HepG2 (cell line): ENCODE measurements around the gene ZNF367. TPM values are rescaled to one million over a fixed set of nuclear protein-coding genes. Genes with fewer than 3 reads are reported as not detected.

Experiments
- BRF2 ChIP-seq: sonication (generic); formaldehyde crosslinking; IDR thresholded peaks from 2 replicates; pipeline ENCODE4 v1.8.1; 2022; ENCODE audit warnings: mild to moderate bottlenecking, missing genetic modification reagents
- E2F5 ChIP-seq: sonication (generic); formaldehyde crosslinking; conservative IDR thresholded peaks from 2 replicates; pipeline ENCODE4 v1.4.0; 2020; ENCODE audit warnings: missing genetic modification reagents
- LCORL ChIP-seq, 2 experiments: fragments of 450-650 bp in 1 of 2; sonication (generic) in 1 of 2; formaldehyde crosslinking in 1 of 2; IDR thresholded peaks; 2 replicates each; pipeline versions ENCODE4 v1.5.0 to v1.6.1; 2017 to 2020; ENCODE audit warnings: antibody characterized with exemption in 1 of 2, missing genetic modification reagents in 1 of 2
- NCOA5 ChIP-seq: sonication (generic); formaldehyde crosslinking; IDR thresholded peaks from 2 replicates; pipeline ENCODE4 v1.4.0; 2020; ENCODE audit warnings: missing genetic modification reagents
- NONO ChIP-seq, 2 experiments: fragments of 450-650 bp in 1 of 2; sonication (generic) in 1 of 2; formaldehyde crosslinking in 1 of 2; IDR thresholded peaks in 1 of 2; conservative IDR thresholded peaks in 1 of 2; 2 replicates each; pipeline versions ENCODE4 v1.6.1 to v1.8.0; 2017 to 2022; ENCODE audit warnings: mild to moderate bottlenecking in 1 of 2, missing genetic modification reagents in 1 of 2, moderate library complexity in 1 of 2
- NR3C1 ChIP-seq: sonication (generic); formaldehyde crosslinking; IDR thresholded peaks from 2 replicates; pipeline ENCODE4 v1.4.0; 2020; ENCODE audit warnings: missing genetic modification reagents
- RBM39 ChIP-seq: fragments of 200-400 bp; formaldehyde crosslinking; IDR thresholded peaks from one replicate; pipeline ENCODE4 v1.6.1; 2018; ENCODE audit warnings: antibody characterized with exemption, mild to moderate bottlenecking, low read depth, low read length; ENCODE audit not compliant: poor library complexity, severe bottlenecking
- RELA ChIP-seq: sonication (generic); formaldehyde crosslinking; IDR thresholded peaks from 2 replicates; pipeline ENCODE4 v1.4.0; 2020; ENCODE audit warnings: missing genetic modification reagents
- TOE1 ChIP-seq: sonication (generic); formaldehyde crosslinking; IDR thresholded peaks from 2 replicates; pipeline ENCODE4 v1.4.0; 2020; ENCODE audit warnings: mild to moderate bottlenecking, missing genetic modification reagents
- ZKSCAN5 ChIP-seq: sonication (generic); formaldehyde crosslinking; IDR thresholded peaks from 2 replicates; pipeline ENCODE4 v1.5.1; 2020; ENCODE audit warnings: mild to moderate bottlenecking, missing genetic modification reagents
- ZNF557 ChIP-seq: sonication (generic); formaldehyde crosslinking; IDR thresholded peaks from 2 replicates; pipeline ENCODE4 v1.4.0; 2020; ENCODE audit warnings: missing genetic modification reagents
- ZNF646 ChIP-seq: sonication (generic); formaldehyde crosslinking; IDR thresholded peaks from 2 replicates; pipeline ENCODE4 v1.9.0; 2021; ENCODE audit warnings: mild to moderate bottlenecking, missing genetic modification reagents
- ZNF713 ChIP-seq: sonication (generic); formaldehyde crosslinking; IDR thresholded peaks from 2 replicates; pipeline ENCODE4 v1.4.0; 2020; ENCODE audit warnings: mild to moderate bottlenecking, missing genetic modification reagents
- polyA plus RNA-seq, 8 experiments: library from polyadenylated mRNA; depleted of rRNA in 3 of 8; stranded (reverse) in 7 of 8; unstranded in 1 of 8; fragments of >200 nt; fragmentation: Illumina TruSeq in 4 of 8; extraction: Trizol in 4 of 8; gene quantifications; 2 replicates each; pipeline versions ENCODE4 v1.2.1 to v1.2.3, GENCODE V29; 2011 to 2016; ENCODE audit warnings: low read depth in 4 of 8, missing spikeins in 1 of 8, mixed read lengths in 1 of 8; ENCODE audit not compliant: insufficient read depth in 1 of 8
- total RNA-seq, 5 experiments: library from RNA; depleted of rRNA; stranded (reverse); fragments of >200 nt; fragmentation: Illumina TruSeq; extraction: Trizol; gene quantifications; 2 replicates each; pipeline ENCODE4 v1.2.3, GENCODE V29; 2016; ENCODE audit warnings: low read depth in 1 of 5
- TF ChIP-seq, protein P1 (sequence below): sonication (generic); formaldehyde crosslinking; IDR thresholded peaks from 2 replicates; pipeline ENCODE4 v1.4.0; 2020; ENCODE audit warnings: mild to moderate bottlenecking, missing genetic modification reagents
- TF ChIP-seq, protein P2 (sequence below): sonication (generic); formaldehyde crosslinking; IDR thresholded peaks from 2 replicates; pipeline ENCODE4 v1.8.0; 2022; ENCODE audit warnings: mild to moderate bottlenecking, missing genetic modification reagents, moderate library complexity
- TF ChIP-seq, protein P3 (sequence below): IDR thresholded peaks from 2 replicates; pipeline ENCODE4 v1.6.1; 2016; ENCODE audit warnings: low read depth

The ZNF367 gene
- total and polyA plus RNA-seq, 2 of the 13 experiments (the other 11 are each of a cell fraction or from before 2014, with no cell fraction given), result 2.9 to 7.7 TPM

GRCh38 chr9:96391021-96391765, 27.0 kb downstream of the ZNF367 start (continued):
- TF ChIP-seq ZNF713 (CRISPR knock-in tag), result no peak
- TF ChIP-seq LCORL (IDR thresholded peaks at IDR 0.05), result no peak
- TF ChIP-seq LCORL (CRISPR knock-in tag; IDR thresholded peaks at IDR 0.05), result peak; percentile 80
- no peak for TF ChIP-seq RBM39
- 0 out of 2 replicates have a peak, but pooled peaks have one; percentile 18 for TF ChIP-seq ZNF557 (CRISPR knock-in tag)
- TF ChIP-seq, protein P1, sequence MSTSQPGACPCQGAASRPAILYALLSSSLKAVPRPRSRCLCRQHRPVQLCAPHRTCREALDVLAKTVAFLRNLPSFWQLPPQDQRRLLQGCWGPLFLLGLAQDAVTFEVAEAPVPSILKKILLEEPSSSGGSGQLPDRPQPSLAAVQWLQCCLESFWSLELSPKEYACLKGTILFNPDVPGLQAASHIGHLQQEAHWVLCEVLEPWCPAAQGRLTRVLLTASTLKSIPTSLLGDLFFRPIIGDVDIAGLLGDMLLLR (CRISPR knock-in tag), result no peak
- no peak for TF ChIP-seq ZKSCAN5
- TF ChIP-seq NR3C1 (CRISPR knock-in tag), result no peak
- peak; percentile 20; the same call in 1 of the 2 replicates for TF ChIP-seq ZNF646
- TF ChIP-seq E2F5 (CRISPR knock-in tag), result no peak
- TF ChIP-seq, protein P2, sequence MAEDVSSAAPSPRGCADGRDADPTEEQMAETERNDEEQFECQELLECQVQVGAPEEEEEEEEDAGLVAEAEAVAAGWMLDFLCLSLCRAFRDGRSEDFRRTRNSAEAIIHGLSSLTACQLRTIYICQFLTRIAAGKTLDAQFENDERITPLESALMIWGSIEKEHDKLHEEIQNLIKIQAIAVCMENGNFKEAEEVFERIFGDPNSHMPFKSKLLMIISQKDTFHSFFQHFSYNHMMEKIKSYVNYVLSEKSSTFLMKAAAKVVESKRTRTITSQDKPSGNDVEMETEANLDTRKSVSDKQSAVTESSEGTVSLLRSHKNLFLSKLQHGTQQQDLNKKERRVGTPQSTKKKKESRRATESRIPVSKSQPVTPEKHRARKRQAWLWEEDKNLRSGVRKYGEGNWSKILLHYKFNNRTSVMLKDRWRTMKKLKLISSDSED, result no peak
- TF ChIP-seq NONO (IDR thresholded peaks at IDR 0.05), result no peak
- peak; percentile 78 for TF ChIP-seq NONO (CRISPR knock-in tag; conservative IDR thresholded peaks at IDR 0.05)
- no peak for TF ChIP-seq BRF2 (CRISPR knock-in tag)
- no peak for TF ChIP-seq TOE1 (CRISPR knock-in tag)
- TF ChIP-seq, protein P3, sequence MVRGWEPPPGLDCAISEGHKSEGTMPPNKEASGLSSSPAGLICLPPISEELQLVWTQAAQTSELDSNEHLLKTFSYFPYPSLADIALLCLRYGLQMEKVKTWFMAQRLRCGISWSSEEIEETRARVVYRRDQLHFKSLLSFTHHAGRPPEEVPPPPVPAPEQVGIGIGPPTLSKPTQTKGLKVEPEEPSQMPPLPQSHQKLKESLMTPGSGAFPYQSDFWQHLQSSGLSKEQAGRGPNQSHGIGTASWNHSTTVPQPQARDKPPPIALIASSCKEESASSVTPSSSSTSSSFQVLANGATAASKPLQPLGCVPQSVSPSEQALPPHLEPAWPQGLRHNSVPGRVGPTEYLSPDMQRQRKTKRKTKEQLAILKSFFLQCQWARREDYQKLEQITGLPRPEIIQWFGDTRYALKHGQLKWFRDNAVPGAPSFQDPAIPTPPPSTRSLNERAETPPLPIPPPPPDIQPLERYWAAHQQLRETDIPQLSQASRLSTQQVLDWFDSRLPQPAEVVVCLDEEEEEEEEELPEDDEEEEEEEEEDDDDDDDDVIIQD (CRISPR knock-in tag), result peak; percentile 88
- no peak for TF ChIP-seq RELA (CRISPR knock-in tag)
- TF ChIP-seq NCOA5 (CRISPR knock-in tag), result no peak
